B cell (primary cell): Measurements from ENCODE around the gene ACAP3. TPM values are rescaled to one million over a fixed set of nuclear protein-coding genes. Genes with fewer than 3 reads are reported as not detected.

ENCODE experiments used
- ATAC-seq: fragments of 200-7000 bp; cut with Tn5 transposase; one replicate; pipeline ENCODE4 v1.10.0; 2021; ENCODE audit warnings: low read depth, mild to moderate bottlenecking, moderate number of reproducible peaks, moderate library complexity
- CTCF ChIA-PET: fragments of 350-600 bp; sonication (Branson Sonifier 250); formaldehyde crosslinking; loops from one replicate; lab custom pipeline; 2021; ENCODE audit warnings: antibody characterized with exemption, inconsistent platforms; lab: Charles Lee
- POLR2A ChIA-PET: fragments of 350-600 bp; sonication (Branson Sonifier 250); formaldehyde crosslinking; loops from one replicate; lab custom pipeline; 2021; ENCODE audit warnings: antibody characterized with exemption; lab: Charles Lee
- DNase-seq: peaks from one replicate; pipeline ENCODE4 v3.0.0; 2013
- H2AFZ ChIP-seq: 2 replicates; pipeline ENCODE4 v1.6.1; 2012; ENCODE audit warnings: mild to moderate bottlenecking, low read depth, low read length; ENCODE audit not compliant: insufficient read depth, poor library complexity, severe bottlenecking
- H3K27ac ChIP-seq, 2 donors: 1 replicate in 1 of 2; 2 replicates in 1 of 2; pipeline ENCODE4 v1.5.1; 2012 to 2013; ENCODE audit warnings: low read length in 2 of 2, mild to moderate bottlenecking in 2 of 2, moderate library complexity in 1 of 2
- H3K27me3 ChIP-seq, 4 experiments: fragments of 200-600 bp in 1 of 4; sonication (generic) in 1 of 4; replicated peaks in 1 of 4; 1 replicate in 2 of 4; 2 replicates in 2 of 4; pipeline versions ENCODE4 v1.6.1 to v1.7.0; 2013 to 2016; ENCODE audit warnings: low read length in 3 of 4, mild to moderate bottlenecking in 2 of 4, mixed read lengths in 1 of 4, moderate library complexity in 1 of 4; ENCODE audit not compliant: insufficient read depth in 4 of 4, control insufficient read depth in 3 of 4; ENCODE audit errors: control extremely low read depth in 1 of 4
- H3K36me3 ChIP-seq, 2 experiments: replicated peaks in 1 of 2; 1 replicate in 1 of 2; 2 replicates in 1 of 2; pipeline versions ENCODE4 v1.6.1 to v1.7.1; 2013; ENCODE audit warnings: low read length in 1 of 2; ENCODE audit not compliant: insufficient read depth in 2 of 2, control insufficient read depth in 1 of 2; ENCODE audit errors: control extremely low read depth in 1 of 2, extremely low read depth in 1 of 2
- H3K4me1 ChIP-seq, 2 donors: fragments of 200-600 bp in 1 of 2; sonication (generic) in 1 of 2; 1 replicate in 1 of 2; 2 replicates in 1 of 2; pipeline versions ENCODE4 v1.5.1 to v1.6.1; 2013 to 2017; ENCODE audit warnings: low read length in 2 of 2; ENCODE audit not compliant: control insufficient read depth in 2 of 2, insufficient read depth in 2 of 2
- H3K4me2 ChIP-seq: replicated peaks from 2 replicates; pipeline ENCODE3; 2012; ENCODE audit warnings: mild to moderate bottlenecking, low read depth, low read length; ENCODE audit not compliant: poor library complexity, severe bottlenecking
- H3K4me3 ChIP-seq, 5 experiments: fragments of 200-600 bp in 1 of 5; sonication (generic) in 1 of 5; 1 replicate in 3 of 5; 2 replicates in 2 of 5; pipeline versions ENCODE4 v1.5.1 to v1.7.0; 2011 to 2016; ENCODE audit warnings: low read length in 4 of 5, mild to moderate bottlenecking in 4 of 5, low read depth in 2 of 5, control low read depth in 1 of 5, moderate library complexity in 1 of 5; ENCODE audit not compliant: insufficient read depth in 1 of 5; ENCODE audit errors: control extremely low read depth in 1 of 5, extremely low read depth in 1 of 5
- H3K79me2 ChIP-seq: fragments of 200-600 bp; sonication (generic); one replicate; pipeline ENCODE4 v1.6.0; 2016; ENCODE audit warnings: low read length; ENCODE audit not compliant: control insufficient read depth, insufficient read depth
- H3K9ac ChIP-seq: fragments of 200-600 bp; sonication (generic); 2 replicates; pipeline ENCODE4 v1.6.1; 2017; ENCODE audit warnings: mild to moderate bottlenecking, low read length, moderate library complexity
- H3K9me3 ChIP-seq, 3 donors: one replicate each; pipeline versions ENCODE4 v1.6.1 to v1.7.1; 2013; ENCODE audit warnings: low read length in 2 of 3; ENCODE audit not compliant: control insufficient read depth in 2 of 3, insufficient read depth in 1 of 3; ENCODE audit errors: control extremely low read depth in 1 of 3
- H4K20me1 ChIP-seq: 2 replicates; pipeline ENCODE4 v1.6.0; 2012; ENCODE audit warnings: mild to moderate bottlenecking, low read length; ENCODE audit not compliant: insufficient read depth, control insufficient read depth, poor library complexity, severe bottlenecking
- H3K27ac Mint-ChIP-seq: one replicate; pipeline ENCODE4 v1.8.0; 2021; ENCODE audit warnings: mixed read lengths
- H3K27me3 Mint-ChIP-seq: one replicate; pipeline ENCODE4 v1.8.0; 2021; ENCODE audit warnings: mixed read lengths
- H3K4me1 Mint-ChIP-seq: one replicate; pipeline ENCODE4 v1.8.0; 2021; ENCODE audit warnings: mixed read lengths
- H3K4me3 Mint-ChIP-seq: one replicate; pipeline ENCODE4 v1.8.0; 2021; ENCODE audit warnings: mixed read lengths
- H3K9me3 Mint-ChIP-seq: one replicate; pipeline ENCODE4 v1.8.0; 2022; ENCODE audit warnings: mixed read lengths; ENCODE audit not compliant: insufficient read depth
- CTCF ChIP-seq: fragments of 200-600 bp; IDR thresholded peaks from one replicate; pipeline ENCODE4 v1.8.0; 2022; ENCODE audit warnings: antibody characterized with exemption, mild to moderate bottlenecking
- EZH2 ChIP-seq: IDR thresholded peaks from 2 replicates; pipeline ENCODE4 v1.6.1; 2012; ENCODE audit warnings: borderline replicate concordance, low read depth, mild to moderate bottlenecking, moderate library complexity, low read length; ENCODE audit not compliant: insufficient read depth, poor library complexity, severe bottlenecking
- WGBS: methylation state at CpG from one replicate; pipeline ENCODE4 v1.1.5; 2013; ENCODE audit warnings: missing lambda C conversion rate; ENCODE audit not compliant: insufficient coverage; 5-methylcytosine and 5-hydroxymethylcytosine counted together
- intact Hi-C: fragments of 100-400 bp; cut with micrococcal nuclease; formaldehyde crosslinking; loops from one replicate; pipeline ENCODE4 v1.10.0; 2022
- polyA plus RNA-seq: library from polyadenylated mRNA; depleted of rRNA; stranded (reverse); fragments of >200 nt; gene quantifications from 2 replicates; pipeline ENCODE4 v1.2.3, GENCODE V29; 2012
- total RNA-seq, 2 donors: library from RNA; stranded (reverse); fragments of 120-200 nt in 1 of 2; gene quantifications; 1 replicate in 1 of 2; 2 replicates in 1 of 2; pipeline versions ENCODE4 v1.2.3 to v1.2.4, GENCODE V29; 2013 to 2022

ACAP3 gene
- total and polyA plus RNA-seq, 2 donors (not counting 1 experiment from before 2014, with no cell fraction given): 40.7 to 124 TPM

GRCh38 chr1:1314237-1314586 is 6.5 kb upstream of the ACAP3 start:
- 98% methylated on average over 15 of the region's 15 CpGs for WGBS
- Mint-ChIP-seq H3K27me3 (no peaks in the 10 kb centered on the region), H3K27ac (no peak overlapping the region), H3K4me1 (peaks cover 3% of the 10 kb centered on the region), H3K9me3 (no peaks in the 10 kb centered on the region), H3K4me3 (no peak overlapping the region)
- CTCF ChIA-PET: no interaction called here
- Histone ChIP-seq H3K9ac (no peak overlapping the region), H2AFZ (no peak overlapping the region), H3K9me3 (no peaks in the 10 kb centered on the region), H4K20me1 (peaks cover 15% of the 10 kb centered on the region), H3K4me2 (no peak overlapping the region), H3K79me2 (peaks cover 9% of the 10 kb centered on the region), H3K27ac (no peak overlapping the region), H3K4me1 (peaks cover 3 to 6% of the 10 kb centered on the region in 2 donors), H3K36me3 (peaks cover 0 to 46% of the 10 kb centered on the region in 2 experiments), H3K27me3 (no peaks in the 10 kb centered on the region), H3K4me3 (no peak overlapping the region)
- POLR2A ChIA-PET: interaction anchor here (0.6 kb wide), 1 partner anchor 232 kb away, joined by 6 read pairs; no protein-coding TSS in a partner anchor
- DNase-seq: no peak
- no peak for TF ChIP-seq EZH2
- no peak for TF ChIP-seq CTCF
- no peak for ATAC-seq
- intact Hi-C loops: no loop called here

GRCh38 chr1:1313500-1314236 is 5.9 kb upstream of the ACAP3 start:
- H3K4me2 ChIP-seq: no peak overlapping the region
- ATAC-seq (no peak), DNase-seq (no peak)
- no peaks in the 10 kb centered on the region for H3K27me3 Mint-ChIP-seq
- H3K27ac ChIP-seq: no peak overlapping the region
- H3K27me3 ChIP-seq: no peaks in the 10 kb centered on the region
- H3K36me3 ChIP-seq: peaks cover 0 to 43% of the 10 kb centered on the region in 2 experiments
- H3K4me3 ChIP-seq: no peak overlapping the region
- H3K4me1 ChIP-seq: peaks cover 6 to 10% of the 10 kb centered on the region in 2 donors
- POLR2A ChIA-PET: interaction anchor here (0.6 kb wide), 1 partner anchor 233 kb away, joined by 6 read pairs; no protein-coding TSS in a partner anchor
- peaks cover 8% of the 10 kb centered on the region for H3K79me2 ChIP-seq
- peaks cover 9% of the 10 kb centered on the region for H4K20me1 ChIP-seq
- WGBS: 94% methylated on average over 37 of the region's 37 CpGs
- TF ChIP-seq CTCF (no peak), EZH2 (no peak)
- no peak overlapping the region for H3K4me3 Mint-ChIP-seq
- H3K27ac Mint-ChIP-seq: no peak overlapping the region
- H2AFZ ChIP-seq: no peak overlapping the region
- H3K9me3 ChIP-seq: no peaks in the 10 kb centered on the region
- H3K9me3 Mint-ChIP-seq: no peaks in the 10 kb centered on the region
- H3K9ac ChIP-seq: no peak overlapping the region
- CTCF ChIA-PET: no interaction called here
- peaks cover 4% of the 10 kb centered on the region for H3K4me1 Mint-ChIP-seq
- intact Hi-C loops: no loop called here
